GM19193 (cell line): ENCODE results near the gene SRGAP3.

Experiments
- POLR2A ChIP-seq: IDR thresholded peaks from 4 replicates; pipeline ENCODE4 v1.6.1; 2011; ENCODE audit not compliant: insufficient read depth, insufficient read length; ENCODE audit errors: extremely low read depth

Gene SRGAP3

DNA sequence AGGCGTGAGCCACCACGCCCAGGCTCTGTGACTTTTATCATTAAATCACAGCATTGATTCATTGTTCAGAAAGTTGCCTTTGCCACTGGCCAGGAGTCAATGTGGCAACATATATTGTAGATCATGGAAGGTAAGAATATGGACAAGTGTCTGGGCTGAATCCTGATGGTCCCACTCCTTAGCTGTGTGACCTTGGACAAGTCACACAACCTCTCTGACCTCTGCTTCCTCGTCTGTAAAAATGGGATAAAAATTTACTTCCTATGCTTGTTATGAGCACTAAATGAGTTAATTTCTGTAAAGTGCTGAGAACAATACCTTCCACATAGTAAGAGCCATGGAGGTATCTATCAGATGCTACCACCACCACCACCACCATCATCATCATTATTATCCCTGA is 182.7 kb downstream of the SRGAP3 start:
- no peak for TF ChIP-seq POLR2A

DNA sequence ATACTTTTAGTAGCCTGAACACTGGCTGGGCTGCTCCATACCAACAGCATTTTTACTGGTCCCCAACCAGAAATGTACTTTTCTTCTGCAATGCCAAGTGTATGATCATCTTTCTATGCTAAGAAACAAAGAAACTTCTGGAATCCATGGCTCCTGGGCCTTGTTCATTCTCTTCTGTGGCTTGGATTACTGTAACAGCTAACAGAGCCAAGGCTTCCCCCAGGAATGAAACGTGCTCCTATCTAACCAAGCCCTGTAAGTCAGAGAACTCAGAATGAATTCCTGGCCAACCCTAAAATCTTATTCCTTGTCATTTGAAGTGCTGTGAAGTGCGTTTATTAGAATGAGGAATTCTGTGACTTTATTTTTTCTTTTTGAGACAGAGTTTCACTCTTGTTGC is 183.3 kb downstream of the SRGAP3 start:
- no peak for TF ChIP-seq POLR2A

DNA sequence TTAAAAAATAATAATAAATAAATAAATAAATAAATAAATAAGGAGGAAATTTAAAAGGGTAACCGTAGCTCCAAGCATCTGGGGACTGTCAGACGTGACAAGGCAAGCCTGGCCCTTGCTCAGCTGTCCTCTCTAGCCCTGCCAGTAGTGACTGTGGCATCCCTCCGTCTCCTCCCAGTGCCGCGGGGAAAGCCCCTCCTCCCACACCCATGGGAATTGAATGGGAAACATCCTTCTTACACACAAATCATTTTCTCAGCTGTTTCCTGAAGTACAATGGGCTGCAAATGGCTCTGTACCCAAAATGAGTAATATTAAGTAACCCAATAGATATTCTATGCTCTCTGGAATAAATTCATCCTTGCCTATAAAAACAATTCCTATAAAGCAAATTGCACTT is 184.6 kb downstream of the SRGAP3 start:
- TF ChIP-seq POLR2A: no peak

DNA sequence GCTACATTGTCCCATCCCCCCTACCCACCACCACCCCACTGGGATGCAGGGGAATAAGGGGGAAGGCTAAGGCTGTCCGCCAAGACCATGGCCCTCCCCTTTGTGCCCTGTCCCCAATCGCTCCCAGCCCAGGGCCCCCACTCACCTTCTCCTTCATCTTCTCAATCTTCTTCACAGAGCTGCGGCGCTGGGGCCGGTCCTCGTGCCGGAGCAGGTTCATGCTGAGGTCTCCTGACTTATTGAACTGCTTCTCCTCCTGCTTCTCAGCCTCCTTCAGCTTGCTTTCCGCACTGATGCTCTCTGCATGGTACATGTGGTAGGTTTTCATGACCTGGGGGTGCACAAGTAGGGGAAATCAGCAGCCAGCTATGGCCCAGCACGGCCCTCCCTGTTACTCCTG is 185.2 kb downstream of the SRGAP3 start:
- no peak for TF ChIP-seq POLR2A

GRCh38 chr3:9062570-9062969 is 186.9 kb downstream of the SRGAP3 start:
- no peak for TF ChIP-seq POLR2A

DNA sequence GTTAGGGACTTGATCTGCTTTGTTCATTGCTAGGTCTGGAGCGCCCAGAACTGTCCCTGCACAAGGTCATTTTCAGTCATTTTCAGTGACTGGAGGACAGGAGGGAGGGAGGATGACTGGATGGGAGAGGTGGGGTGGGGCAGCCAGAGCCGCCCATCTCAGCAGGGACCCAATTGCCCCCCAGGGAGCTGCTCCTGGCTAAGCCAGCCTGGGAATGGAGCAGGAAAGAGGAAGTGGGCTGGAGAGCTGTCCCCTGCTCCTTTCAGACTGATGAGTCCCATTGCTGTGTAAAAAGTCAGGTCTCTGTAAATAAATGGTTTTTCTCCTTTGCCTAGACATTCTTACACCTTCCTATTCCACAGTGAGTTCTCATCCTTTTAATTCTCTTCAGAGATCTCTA is 187.8 kb downstream of the SRGAP3 start:
- no peak for TF ChIP-seq POLR2A

- no peak for TF ChIP-seq POLR2A
Observed at GRCh38 chr3:9059489-9060400, 189.7 kb downstream of the SRGAP3 start.

GRCh38 chr3:9056581-9056980 is 192.9 kb downstream of the SRGAP3 start:
- no peak for TF ChIP-seq POLR2A

- no peak for TF ChIP-seq POLR2A
Observed at GRCh38 chr3:9047452-9048346, 201.7 kb downstream of the SRGAP3 start.

- TF ChIP-seq POLR2A: no peak
Observed at GRCh38 chr3:9045371-9045770, 204.1 kb downstream of the SRGAP3 start.

- TF ChIP-seq POLR2A: no peak
Observed at GRCh38 chr3:9043063-9043462, 206.4 kb downstream of the SRGAP3 start.

- TF ChIP-seq POLR2A: no peak
Observed at GRCh38 chr3:9041626-9042025, 207.8 kb downstream of the SRGAP3 start.

- no peak for TF ChIP-seq POLR2A
Observed at GRCh38 chr3:9040996-9041395, 208.4 kb downstream of the SRGAP3 start.

- TF ChIP-seq POLR2A: no peak
Observed at GRCh38 chr3:9037144-9037711, 212.2 kb downstream of the SRGAP3 start.

DNA sequence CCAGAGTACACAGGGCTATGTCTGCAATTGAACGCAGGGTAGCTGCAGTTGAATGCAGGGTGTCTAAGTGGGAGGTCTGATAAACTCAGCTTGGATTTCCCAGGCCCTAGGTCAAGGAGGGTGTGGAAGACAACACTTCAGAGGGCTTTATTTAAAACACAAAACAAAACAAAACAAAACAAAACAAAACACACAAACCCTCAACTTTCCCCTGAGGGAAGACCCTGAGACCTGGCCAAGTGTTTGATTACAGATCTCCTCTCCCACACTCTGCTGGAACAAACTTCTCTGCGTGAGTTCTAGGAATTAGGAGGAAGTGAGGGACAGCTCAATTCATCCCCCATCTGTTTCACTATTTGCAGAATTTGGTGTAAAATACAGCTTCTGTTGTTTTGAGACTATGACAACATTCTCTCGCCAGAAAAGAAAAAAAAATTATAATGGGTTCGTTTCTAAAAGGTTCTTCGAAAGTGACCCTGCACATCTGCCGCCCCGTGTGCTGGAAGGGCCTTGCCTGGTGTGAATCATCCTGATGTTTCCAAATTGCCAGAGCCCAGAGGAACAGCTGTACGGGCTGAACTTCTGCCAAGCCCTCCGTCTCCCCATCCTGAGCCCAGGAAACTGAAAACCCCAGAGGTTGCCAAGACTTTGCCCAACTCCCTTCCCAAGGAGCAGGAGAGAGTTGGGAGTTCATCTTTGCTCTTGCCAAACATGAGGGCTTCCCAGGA is 212.9 kb downstream of the SRGAP3 start:
- no peak for TF ChIP-seq POLR2A
